Epithelial cell of proximal tubule (primary cell): ENCODE data around the gene PRL. TPM values are rescaled to one million over a fixed set of nuclear protein-coding genes. Genes with fewer than 3 reads are reported as not detected.

Experiments used
- DNase-seq: peaks from one replicate; pipeline ENCODE4 v3.0.0-alpha.2; 2011; ENCODE audit warnings: low read depth
- H3K4me3 ChIP-seq: 2 replicates; pipeline ENCODE4 v1.5.1; 2011; ENCODE audit warnings: low read depth, mild to moderate bottlenecking, low read length
- total RNA-seq: library from RNA; depleted of rRNA; stranded (reverse); fragments of >200 nt; gene quantifications from 2 replicates; pipeline ENCODE4 v1.2.3, GENCODE V29; 2015
- TF ChIP-seq, protein P1 (sequence below): conservative IDR thresholded peaks from 2 replicates; pipeline ENCODE4 v1.5.1; 2012; ENCODE audit warnings: low read depth, mild to moderate bottlenecking, low read length

PRL gene
- total RNA-seq, 1 donor from 2014 or later = not detected

DNA sequence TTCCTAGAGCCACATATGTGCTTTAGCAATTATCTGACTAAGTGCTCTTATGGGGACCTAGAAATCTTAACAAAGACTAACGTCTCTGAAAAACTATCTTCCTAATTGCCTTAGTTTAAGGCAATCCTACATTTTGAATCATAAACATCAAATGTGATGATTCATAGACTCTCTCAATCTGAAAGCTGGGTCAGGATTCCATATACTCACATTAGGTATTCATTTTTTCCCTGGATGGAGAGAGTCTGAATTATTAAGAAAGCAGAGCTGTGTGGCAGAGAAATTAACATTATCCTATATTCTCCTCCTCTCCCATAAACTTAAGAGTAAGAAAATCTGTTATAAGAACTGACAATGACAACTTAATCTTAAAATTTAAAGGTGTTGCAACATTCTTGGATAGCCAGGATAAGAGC lies 1.6 kb upstream of the PRL start:
- TF ChIP-seq, protein P1, sequence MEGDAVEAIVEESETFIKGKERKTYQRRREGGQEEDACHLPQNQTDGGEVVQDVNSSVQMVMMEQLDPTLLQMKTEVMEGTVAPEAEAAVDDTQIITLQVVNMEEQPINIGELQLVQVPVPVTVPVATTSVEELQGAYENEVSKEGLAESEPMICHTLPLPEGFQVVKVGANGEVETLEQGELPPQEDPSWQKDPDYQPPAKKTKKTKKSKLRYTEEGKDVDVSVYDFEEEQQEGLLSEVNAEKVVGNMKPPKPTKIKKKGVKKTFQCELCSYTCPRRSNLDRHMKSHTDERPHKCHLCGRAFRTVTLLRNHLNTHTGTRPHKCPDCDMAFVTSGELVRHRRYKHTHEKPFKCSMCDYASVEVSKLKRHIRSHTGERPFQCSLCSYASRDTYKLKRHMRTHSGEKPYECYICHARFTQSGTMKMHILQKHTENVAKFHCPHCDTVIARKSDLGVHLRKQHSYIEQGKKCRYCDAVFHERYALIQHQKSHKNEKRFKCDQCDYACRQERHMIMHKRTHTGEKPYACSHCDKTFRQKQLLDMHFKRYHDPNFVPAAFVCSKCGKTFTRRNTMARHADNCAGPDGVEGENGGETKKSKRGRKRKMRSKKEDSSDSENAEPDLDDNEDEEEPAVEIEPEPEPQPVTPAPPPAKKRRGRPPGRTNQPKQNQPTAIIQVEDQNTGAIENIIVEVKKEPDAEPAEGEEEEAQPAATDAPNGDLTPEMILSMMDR = no peak
- no peak overlapping the region for H3K4me3 ChIP-seq
- no peak for DNase-seq

DNA sequence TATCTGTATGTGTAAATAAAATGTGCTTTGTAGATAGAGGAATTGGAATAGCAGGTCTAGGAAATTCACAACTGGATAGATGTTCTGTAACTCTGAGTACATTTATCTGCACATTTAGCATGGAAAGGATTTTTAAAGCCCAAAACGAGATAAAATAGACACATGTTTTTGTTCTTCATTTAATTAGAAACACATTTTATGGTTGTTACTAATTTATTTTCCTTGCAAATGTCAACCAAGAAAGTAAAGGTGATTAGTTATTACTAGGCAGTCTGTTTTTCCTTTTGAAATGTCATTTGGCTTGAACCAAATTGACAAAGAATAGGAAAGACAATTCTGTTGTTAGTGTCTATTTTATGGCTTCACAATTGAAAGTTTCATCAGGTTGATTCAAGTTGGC lies 769 bp downstream of the PRL start:
- no peak for DNase-seq
- no peak overlapping the region for H3K4me3 ChIP-seq
- TF ChIP-seq, protein P1 = no peak

DNA sequence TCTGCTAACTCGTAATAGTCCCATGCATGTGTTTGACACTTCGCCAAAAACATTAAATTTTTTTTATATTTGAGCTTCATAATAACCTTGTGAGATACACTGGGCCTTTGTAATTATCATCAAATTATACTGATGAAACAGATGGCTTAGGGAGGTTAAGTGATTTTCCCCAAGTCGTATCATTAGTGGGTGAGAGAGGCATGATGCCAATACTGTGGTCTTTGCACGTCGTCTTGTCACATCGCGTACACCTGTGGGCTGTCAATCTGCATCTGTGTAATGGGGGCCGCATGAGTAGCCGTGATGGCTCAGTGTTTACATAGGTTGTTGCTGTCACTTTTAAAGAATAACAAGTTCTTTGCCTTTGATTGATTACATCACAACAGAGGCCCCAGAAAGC lies 1.7 kb downstream of the PRL start:
- no peak for DNase-seq
- H3K4me3 ChIP-seq = no peak overlapping the region
- TF ChIP-seq, protein P1 = no peak

- TF ChIP-seq, protein P1 = no peak
- H3K4me3 ChIP-seq = no peak overlapping the region
- no peak for DNase-seq
Measured at GRCh38 chr6:22294301-22294700, 2.5 kb downstream of the PRL start.

- DNase-seq = no peak
- TF ChIP-seq, protein P1 = no peak
Measured at GRCh38 chr6:22290045-22290444, 6.8 kb downstream of the PRL start.

DNA sequence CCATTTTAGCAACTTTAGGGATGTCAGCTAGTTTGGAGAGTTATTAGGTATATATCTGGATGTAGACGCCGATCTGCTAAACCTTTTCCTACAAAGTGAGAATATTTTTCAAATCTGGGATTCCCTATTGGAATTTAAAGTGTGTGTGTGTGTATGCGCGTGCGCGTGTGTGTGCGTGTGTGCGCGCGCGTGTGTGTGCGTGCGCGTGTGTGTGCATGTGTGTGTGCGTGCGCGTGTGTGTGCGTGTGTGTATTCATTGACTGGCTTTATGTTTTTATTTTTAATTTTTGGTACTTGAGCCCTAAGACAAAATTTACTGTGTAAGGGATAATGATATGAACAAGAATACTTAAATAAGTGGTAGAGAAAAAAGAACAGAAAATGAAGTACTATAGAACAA lies 8.1 kb downstream of the PRL start:
- TF ChIP-seq, protein P1 = no peak
- no peak overlapping the region for H3K4me3 ChIP-seq
- no peak for DNase-seq

More at GRCh38 chr6:22290045-22290444, 6.8 kb downstream of the PRL start:
- H3K4me3 ChIP-seq = no peak overlapping the region

- TF ChIP-seq, protein P1 = no peak
- H3K4me3 ChIP-seq = no peak overlapping the region
- no peak for DNase-seq
Measured at GRCh38 chr6:22284666-22285065, 12.2 kb downstream of the PRL start.
